ENCODE results near the gene PI4KA.
"Not testable (repeated sequence)": the region's sequence is repeated elsewhere in the genome, so short reads cannot be mapped to it uniquely, and the experiment has no call there.

PI4KA gene

GRCh38 chr22:20662524-20663036, 196.0 kb downstream of the PI4KA start:
- not testable (repeated sequence) for DNase-seq

- no peak for DNase-seq
These were observed 197.1 kb downstream of the PI4KA start for GRCh38 chr22:20661473-20661872.

DNA sequence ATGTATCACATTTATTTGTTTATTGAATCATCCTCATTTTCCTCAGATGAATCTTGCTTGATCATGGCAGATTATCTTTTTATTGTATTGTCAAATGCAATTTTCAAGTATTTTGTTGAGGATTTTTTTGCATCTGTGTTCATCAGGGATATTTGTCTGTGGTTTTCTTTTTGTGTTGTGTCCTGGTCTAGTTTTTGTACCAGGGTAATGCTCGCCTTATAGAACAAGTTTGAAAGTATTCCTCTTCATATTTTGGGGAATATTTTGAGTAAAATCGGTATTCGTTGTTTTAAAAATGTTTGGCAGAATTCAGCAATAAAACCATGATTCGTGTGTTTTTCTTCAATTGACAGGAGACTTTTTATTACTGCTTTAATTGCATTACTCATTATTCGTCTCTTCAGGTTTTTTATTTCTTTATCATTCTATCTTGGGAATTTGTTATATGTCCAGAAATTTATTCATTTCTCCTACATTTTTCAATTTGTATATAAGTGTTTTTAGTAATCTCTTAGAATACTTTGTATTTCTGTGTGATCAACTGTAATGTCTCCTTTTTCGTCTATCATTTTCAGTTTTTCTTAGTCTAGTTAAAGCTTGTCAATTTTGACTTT, 198.1 kb downstream of the PI4KA start:
- DNase-seq: no peak

GRCh38 chr22:20659920-20660319, 198.7 kb downstream of the PI4KA start:
- no peak for DNase-seq

DNA sequence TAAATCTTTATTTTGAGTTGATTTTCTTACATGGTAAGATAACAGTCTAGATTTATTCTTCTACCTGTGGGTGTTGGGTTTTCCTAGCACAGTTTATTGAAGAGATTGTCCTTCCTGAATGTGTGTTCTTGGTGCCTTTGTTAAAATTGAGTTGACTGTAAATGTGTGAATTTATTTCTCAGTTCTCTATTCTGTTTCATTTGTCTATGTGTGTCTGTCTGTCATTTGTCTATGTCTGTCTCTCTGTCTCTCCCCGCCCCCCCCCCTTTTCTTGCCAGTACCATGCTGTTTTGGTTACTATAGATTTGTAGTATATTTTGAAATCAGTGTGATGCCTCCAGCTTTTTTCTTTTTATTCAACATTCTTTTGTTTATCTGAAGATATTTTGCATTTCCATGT, 199.4 kb downstream of the PI4KA start:
- no peak for DNase-seq

GRCh38 chr22:20658433-20659222, 200.0 kb downstream of the PI4KA start:
- DNase-seq: no peak

GRCh38 chr22:20657963-20658362, 200.6 kb downstream of the PI4KA start:
- no peak for DNase-seq
